ENCODE data around the gene B4GALNT4. TPM values are rescaled to one million over a fixed set of nuclear protein-coding genes. Genes with fewer than 3 reads are reported as not detected.

B4GALNT4 gene
- total and polyA plus RNA-seq, 2 experiments from 2014 or later = 2.3 to 16.5 TPM

DNA sequence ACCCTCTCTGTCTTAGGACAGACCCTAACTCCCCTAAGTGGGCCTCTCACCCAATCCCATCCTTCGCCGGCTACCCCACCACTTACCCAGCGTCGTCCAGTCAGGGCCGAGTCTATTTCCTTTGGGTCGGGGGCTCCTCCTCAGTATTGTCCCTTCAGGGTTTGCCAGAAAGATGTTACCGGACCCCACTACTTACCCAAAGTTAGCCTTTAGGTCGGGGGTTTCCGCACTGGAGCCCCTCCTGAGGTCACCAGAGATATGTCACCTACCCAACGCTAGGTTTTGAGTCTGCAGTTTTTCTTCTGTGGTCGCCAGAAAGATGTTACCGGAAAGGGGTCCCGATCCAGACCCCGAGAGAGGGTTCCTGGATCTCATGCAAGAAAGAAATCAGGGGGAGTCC, 17.9 kb upstream of the B4GALNT4 start:
- no peak overlapping the region for H3K4me3 ChIP-seq
- H2AFZ ChIP-seq = peak overlapping the region; percentile 80
- no peaks in the 10 kb centered on the region for H3K9me3 ChIP-seq (ENCODE audit: low read depth)
- H3K79me2 ChIP-seq (ENCODE audit: insufficient read depth) = no peaks in the 10 kb centered on the region
- H3F3A ChIP-seq (ENCODE audit: insufficient read depth) = peaks cover 24% of the 10 kb centered on the region
- WGBS, 2 experiments (ENCODE audit: low coverage in 1 of 2, low lambda C conversion rate in 2 of 2, missing lambda C conversion rate in 2 of 2) = 83 to 89% methylated on average over 14 of the region's 14 CpGs
- H3K27ac ChIP-seq = no peak overlapping the region
- H3K4me2 ChIP-seq (ENCODE audit: unreplicated experiment) = peak overlapping the region; percentile 39
- H3K9ac ChIP-seq = peak overlapping the region; percentile 48; the same call in 1 of the 2 replicates
- H3K4me1 ChIP-seq (ENCODE audit: insufficient read depth) = peaks cover 39% of the 10 kb centered on the region
- no peaks in the 10 kb centered on the region for H3K27me3 ChIP-seq (replicated peaks; ENCODE audit: insufficient read depth)
- no peaks in the 10 kb centered on the region for H3K36me3 ChIP-seq (ENCODE audit: low read depth)
- H3K9me2 ChIP-seq (ENCODE audit: insufficient read depth) = no peaks in the 10 kb centered on the region
- in situ Hi-C loops (cut with MboI) = no loop called here
- no peak for DNase-seq
- H4K20me1 ChIP-seq (ENCODE audit: insufficient read depth) = no peaks in the 10 kb centered on the region
- no peak for TF ChIP-seq EZH2 (IDR thresholded peaks at IDR 0.05; ENCODE audit: insufficient read depth, poor library complexity, severe bottlenecking)
- TF ChIP-seq EZH2phosphoT487 (IDR thresholded peaks at IDR 0.05; ENCODE audit: insufficient read depth, low read depth) = no peak

DNA sequence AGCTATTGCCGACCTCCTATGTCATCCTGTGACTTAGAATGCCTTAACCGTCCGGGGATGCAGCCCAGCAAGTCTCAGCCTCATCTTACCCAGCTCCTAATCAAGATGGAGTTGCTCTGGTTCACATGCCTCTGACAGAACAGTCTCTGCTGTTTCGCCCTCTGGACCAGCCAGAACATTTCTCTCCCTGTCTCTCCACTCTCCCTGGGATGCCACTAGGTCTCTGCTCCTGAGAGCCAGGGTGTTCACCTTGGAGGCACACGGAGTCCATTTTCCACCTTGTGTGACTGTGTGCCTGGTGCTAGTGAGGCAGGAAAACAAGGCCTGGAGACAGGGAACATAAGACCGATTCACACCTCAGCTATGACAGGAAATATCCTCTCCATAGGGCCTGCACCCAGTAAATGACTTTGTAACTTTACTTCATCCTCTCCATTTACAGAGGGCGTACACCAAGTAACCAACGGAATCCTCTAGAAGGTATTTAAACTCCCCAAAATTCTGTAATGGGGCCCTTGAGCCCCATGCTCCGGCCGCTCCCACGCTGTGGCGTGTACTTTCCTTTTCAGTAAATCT, 16.8 kb upstream of the B4GALNT4 start:
- no peak overlapping the region for H3K4me2 ChIP-seq (ENCODE audit: unreplicated experiment)
- DNase-seq = no peak
- 94 to 96% methylated on average over 12 of the region's 12 CpGs for WGBS, 2 experiments (ENCODE audit: low coverage in 1 of 2, low lambda C conversion rate in 2 of 2, missing lambda C conversion rate in 2 of 2)
- no peaks in the 10 kb centered on the region for H3K9me2 ChIP-seq (ENCODE audit: insufficient read depth)
- no peaks in the 10 kb centered on the region for H4K20me1 ChIP-seq (ENCODE audit: insufficient read depth)
- no peak overlapping the region for H3K4me3 ChIP-seq
- H3K36me3 ChIP-seq (ENCODE audit: low read depth) = no peaks in the 10 kb centered on the region
- no peak overlapping the region for H3K9ac ChIP-seq
- peaks cover 39% of the 10 kb centered on the region for H3K4me1 ChIP-seq (ENCODE audit: insufficient read depth)
- no peaks in the 10 kb centered on the region for H3K9me3 ChIP-seq (ENCODE audit: low read depth)
- peaks cover 29% of the 10 kb centered on the region for H3F3A ChIP-seq (ENCODE audit: insufficient read depth)
- no peaks in the 10 kb centered on the region for H3K79me2 ChIP-seq (ENCODE audit: insufficient read depth)
- peak overlapping the region; percentile 69; the same call in 1 of the 2 replicates for H2AFZ ChIP-seq
- H3K27me3 ChIP-seq (replicated peaks; ENCODE audit: insufficient read depth) = no peaks in the 10 kb centered on the region
- TF ChIP-seq EZH2phosphoT487 (IDR thresholded peaks at IDR 0.05; ENCODE audit: insufficient read depth, low read depth) = no peak
- TF ChIP-seq EZH2 (IDR thresholded peaks at IDR 0.05; ENCODE audit: insufficient read depth, poor library complexity, severe bottlenecking) = no peak
- in situ Hi-C loops (cut with MboI) = no loop called here
- H3K27ac ChIP-seq = no peak overlapping the region

DNA sequence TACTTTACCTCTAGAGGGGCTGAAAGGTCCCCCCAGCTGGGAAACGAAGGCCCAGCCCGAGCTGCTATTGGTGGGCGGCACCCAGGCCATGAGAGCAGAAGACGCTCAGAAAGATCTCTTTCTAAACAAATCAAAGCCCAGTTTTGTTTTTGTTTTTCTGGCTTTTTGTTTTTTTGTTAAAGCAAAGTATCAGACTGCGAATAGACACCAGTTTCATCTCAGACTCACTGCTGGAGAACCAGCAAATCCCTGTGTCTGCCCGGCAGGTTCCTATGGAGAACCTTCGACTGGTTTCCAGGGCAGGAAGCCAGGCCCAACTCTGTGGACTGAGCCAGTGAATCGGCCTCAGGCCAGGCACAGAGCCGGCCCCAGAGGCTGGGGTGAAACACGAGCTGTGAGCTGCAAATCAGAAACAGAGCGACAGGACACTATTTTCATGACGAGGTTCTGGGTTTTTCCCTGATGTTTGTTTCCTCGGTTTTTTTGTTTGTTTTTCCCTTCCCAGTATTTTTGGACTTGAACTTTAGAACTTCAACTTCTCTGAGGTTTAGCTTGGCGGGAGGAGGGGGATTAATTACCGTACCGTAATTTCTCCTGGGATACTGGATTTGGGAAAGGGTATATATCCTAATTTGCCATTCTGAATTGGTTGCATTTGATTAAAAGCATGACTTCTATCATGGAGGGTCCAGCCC, 16.0 kb upstream of the B4GALNT4 start:
- peak; percentile 92 for DNase-seq
- Histone ChIP-seq H3K9me3 (ENCODE audit: low read depth) (no peaks in the 10 kb centered on the region), H3K4me2 (ENCODE audit: unreplicated experiment) (peak overlapping the region; percentile 60), H3K27ac (peak overlapping the region; percentile 99), H3K4me3 (peak overlapping the region; percentile 14; the same call in 1 of the 2 replicates), H3K9ac (peak overlapping the region; percentile 88), H3F3A (ENCODE audit: insufficient read depth) (peaks cover 29% of the 10 kb centered on the region), H3K27me3 (replicated peaks; ENCODE audit: insufficient read depth) (no peaks in the 10 kb centered on the region), H4K20me1 (ENCODE audit: insufficient read depth) (no peaks in the 10 kb centered on the region), H3K4me1 (ENCODE audit: insufficient read depth) (peaks cover 39% of the 10 kb centered on the region), H3K79me2 (ENCODE audit: insufficient read depth) (no peaks in the 10 kb centered on the region), H3K9me2 (ENCODE audit: insufficient read depth) (no peaks in the 10 kb centered on the region), H3K36me3 (ENCODE audit: low read depth) (no peaks in the 10 kb centered on the region), H2AFZ (peak overlapping the region; percentile 69)
- TF ChIP-seq EZH2 (IDR thresholded peaks at IDR 0.05; ENCODE audit: insufficient read depth, poor library complexity, severe bottlenecking) = no peak
- no peak for TF ChIP-seq EZH2phosphoT487 (IDR thresholded peaks at IDR 0.05; ENCODE audit: insufficient read depth, low read depth)
- in situ Hi-C loops (cut with MboI) = no loop called here
- 10% methylated on average over 16 of the region's 16 CpGs for WGBS, 2 experiments (ENCODE audit: low coverage in 1 of 2, low lambda C conversion rate in 2 of 2, missing lambda C conversion rate in 2 of 2)

DNA sequence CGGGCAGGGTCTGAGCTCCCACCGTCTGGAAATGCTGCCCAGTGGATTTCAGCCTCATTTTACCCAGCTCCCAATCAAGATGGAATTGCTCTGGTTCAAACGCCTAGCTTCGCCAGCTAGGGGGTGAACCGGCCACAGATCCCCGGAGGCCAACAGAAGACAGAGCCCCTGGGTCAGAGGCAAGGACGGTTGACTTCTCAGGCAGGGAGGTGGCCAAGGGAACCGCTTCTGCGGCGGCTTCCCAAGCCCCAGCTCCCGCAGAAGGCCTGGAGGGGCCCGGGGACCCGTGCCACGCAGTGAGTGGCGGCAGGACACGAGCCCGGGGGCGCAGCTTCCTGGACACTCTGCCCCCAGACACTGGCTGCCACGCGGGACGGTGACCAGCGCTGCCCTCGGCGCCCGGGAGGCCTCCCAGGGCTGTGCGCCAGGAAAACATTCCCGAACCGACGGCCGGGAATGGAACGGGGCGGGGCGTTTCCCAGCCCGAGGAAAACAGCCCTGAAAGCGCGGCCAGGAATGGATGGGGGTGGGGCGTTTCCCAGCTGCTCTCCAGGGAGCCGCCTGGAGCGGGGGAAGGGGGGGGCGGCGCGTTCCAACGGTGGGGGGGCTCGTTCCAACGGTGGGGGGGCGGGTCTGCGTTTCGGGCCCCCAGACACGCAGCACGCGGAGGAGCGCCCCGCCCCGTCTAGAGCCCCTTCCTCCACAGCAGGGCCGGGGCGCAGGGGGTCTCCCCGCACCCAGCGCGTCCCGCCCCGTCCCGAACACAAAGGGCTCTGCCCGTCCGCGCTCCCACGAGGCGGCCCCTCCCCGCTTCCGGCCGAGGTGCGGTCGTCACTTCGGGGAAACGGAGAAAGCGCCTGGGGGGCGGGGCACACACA, 13.5 kb upstream of the B4GALNT4 start:
- H3K36me3 ChIP-seq (ENCODE audit: low read depth) = no peaks in the 10 kb centered on the region
- no peaks in the 10 kb centered on the region for H3K27me3 ChIP-seq (replicated peaks; ENCODE audit: insufficient read depth)
- peak; percentile 96 for DNase-seq
- peak overlapping the region; percentile 24; the same call in 1 of the 2 replicates for H2AFZ ChIP-seq
- no peaks in the 10 kb centered on the region for H3K79me2 ChIP-seq (ENCODE audit: insufficient read depth)
- H3K9ac ChIP-seq = peak overlapping the region; percentile 88
- H4K20me1 ChIP-seq (ENCODE audit: insufficient read depth) = no peaks in the 10 kb centered on the region
- H3K9me2 ChIP-seq (ENCODE audit: insufficient read depth) = no peaks in the 10 kb centered on the region
- WGBS, 2 experiments (ENCODE audit: low coverage in 1 of 2, low lambda C conversion rate in 2 of 2, missing lambda C conversion rate in 2 of 2) = 1 to 3% methylated on average over 34 to 62 of the region's 76 CpGs
- peak overlapping the region; percentile 74 for H3K4me2 ChIP-seq (ENCODE audit: unreplicated experiment)
- H3K9me3 ChIP-seq (ENCODE audit: low read depth) = no peaks in the 10 kb centered on the region
- in situ Hi-C loops (cut with MboI) = no loop called here
- no peak for TF ChIP-seq EZH2phosphoT487 (IDR thresholded peaks at IDR 0.05; ENCODE audit: insufficient read depth, low read depth)
- no peak for TF ChIP-seq EZH2 (IDR thresholded peaks at IDR 0.05; ENCODE audit: insufficient read depth, poor library complexity, severe bottlenecking)
- H3K4me3 ChIP-seq = peak overlapping the region; percentile 49
- H3F3A ChIP-seq (ENCODE audit: insufficient read depth) = peaks cover 29% of the 10 kb centered on the region
- H3K27ac ChIP-seq = peak overlapping the region; percentile 99
- peaks cover 34% of the 10 kb centered on the region for H3K4me1 ChIP-seq (ENCODE audit: insufficient read depth)
